HG03565 (cell line): ENCODE results near the gene CACNB2.

Experiments
- ATAC-seq: cut with Tn5 transposase; IDR thresholded peaks from one replicate; pipeline ENCODE4 v1.9.1; 2021; ENCODE audit warnings: mild to moderate bottlenecking, moderate library complexity; ENCODE audit not compliant: unreplicated experiment

Gene CACNB2

DNA sequence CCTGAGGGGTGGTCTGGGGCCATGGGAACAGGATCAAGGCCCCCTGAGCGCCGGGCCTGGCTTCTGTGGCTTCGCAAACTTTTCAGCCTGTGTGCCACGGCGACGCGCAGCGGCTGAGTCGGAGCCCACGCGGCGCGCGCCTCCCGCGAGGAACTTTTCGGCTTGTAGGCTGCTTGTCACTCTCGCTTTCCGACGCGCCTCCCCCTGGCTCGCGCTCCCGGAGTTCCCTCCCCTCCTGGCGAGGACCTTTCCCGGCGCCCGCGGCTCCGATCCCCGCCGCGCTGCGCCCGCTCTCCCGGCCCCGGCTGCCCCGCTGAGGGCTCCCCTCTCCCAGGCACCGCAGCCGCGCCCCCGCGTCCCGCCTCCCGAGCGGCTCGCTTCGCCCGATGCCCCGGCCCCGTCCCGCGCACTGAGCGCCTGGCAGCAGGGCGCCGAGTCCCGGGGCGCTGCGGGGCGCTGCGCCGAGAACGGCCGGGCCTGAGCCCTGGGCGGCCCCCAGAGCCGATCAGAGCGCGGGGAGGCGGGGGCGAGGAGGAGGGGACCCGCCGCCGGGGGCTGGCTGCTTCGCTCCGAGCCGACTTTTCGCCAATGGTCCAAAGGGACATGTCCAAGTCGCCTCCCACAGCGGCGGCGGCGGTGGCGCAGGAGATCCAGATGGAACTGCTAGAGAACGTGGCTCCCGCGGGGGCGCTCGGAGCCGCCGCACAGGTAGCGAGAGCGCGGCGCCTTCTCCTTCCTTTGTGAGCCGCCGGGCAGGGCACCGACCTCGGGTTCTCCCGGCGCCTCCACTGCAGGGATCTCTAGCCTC is at the start of gene CACNB2:
CACNB2 (plus strand) TSS at position 276 of the 808 bp plus-strand sequence.
- no peak for ATAC-seq

DNA sequence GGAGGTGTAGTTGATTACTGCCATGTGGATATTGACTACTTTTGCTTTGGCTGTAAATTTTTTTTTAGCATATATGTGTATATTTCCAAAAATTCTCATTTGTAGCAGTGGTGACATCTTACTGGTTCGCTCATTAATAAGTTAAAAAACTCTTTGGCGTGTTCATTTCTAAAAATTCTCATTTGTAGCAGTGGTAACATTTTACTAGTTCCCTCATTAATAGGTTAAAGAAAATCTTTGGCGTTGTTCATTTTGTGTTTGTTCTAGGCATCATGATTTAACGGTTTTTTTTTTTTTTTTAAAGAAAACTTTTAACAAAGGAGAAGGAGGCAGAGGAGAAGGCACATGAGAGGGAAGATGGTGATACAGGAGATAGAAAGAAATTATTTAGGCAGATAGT is 45.9 kb upstream of the CACNB2 start:
- no peak for ATAC-seq

DNA sequence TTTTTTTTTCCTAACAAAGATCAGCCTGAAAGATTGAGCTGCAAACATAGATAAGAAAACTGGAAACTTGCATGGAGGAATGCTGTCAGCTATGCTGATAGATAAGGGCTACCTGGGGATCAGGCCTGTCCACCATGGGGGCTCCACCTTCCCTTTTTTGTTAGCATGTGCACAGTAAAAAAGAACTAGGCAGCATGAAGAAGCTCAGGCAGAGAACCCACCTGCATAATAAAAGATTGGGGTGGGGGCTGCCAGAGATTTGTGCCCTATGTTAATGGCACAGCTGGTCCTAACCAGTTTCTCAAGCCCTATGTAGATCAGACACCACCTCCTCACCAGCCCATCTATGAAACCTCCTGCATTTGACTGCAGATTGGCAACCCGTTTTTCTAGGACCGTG is 45.4 kb upstream of the CACNB2 start:
- ATAC-seq, result no peak

DNA sequence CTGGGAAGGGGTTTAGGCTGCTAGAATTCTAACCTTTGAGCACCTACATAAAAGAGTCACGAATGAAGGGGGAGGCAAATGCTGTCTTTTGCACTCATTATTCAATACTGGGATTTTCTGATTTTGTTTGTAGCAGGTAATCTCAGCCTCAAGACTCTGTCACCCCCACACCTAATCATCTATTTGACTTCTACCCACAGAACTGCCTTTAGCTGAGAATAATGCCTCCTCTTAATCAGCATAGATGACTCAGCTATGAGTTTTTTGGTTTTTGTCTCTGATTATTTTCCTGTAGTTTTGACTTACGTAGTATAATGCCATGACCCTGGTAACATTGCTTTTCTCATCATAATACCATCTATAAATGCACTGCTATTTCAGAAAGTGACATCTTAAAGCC is 42.7 kb upstream of the CACNB2 start:
- no peak for ATAC-seq

DNA sequence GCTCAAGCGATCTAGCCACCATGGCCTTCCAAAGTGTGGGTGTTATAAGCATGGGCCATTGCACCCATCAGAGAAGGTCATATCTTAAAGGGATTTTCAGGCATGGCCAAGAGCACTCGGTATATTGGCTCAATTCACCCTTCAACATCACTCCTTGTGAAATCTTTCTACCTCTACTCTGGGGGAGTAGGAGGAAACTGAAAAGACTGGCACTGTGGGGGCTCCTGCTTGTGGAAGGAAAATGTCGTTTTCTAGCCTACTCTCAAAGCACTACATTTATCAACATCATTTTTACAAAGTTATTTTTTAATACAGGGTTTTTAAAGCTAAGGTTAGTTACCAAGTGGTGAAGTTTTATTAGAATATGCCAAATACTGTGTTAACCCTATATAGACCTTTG is 42.0 kb upstream of the CACNB2 start:
- ATAC-seq, result no peak

DNA sequence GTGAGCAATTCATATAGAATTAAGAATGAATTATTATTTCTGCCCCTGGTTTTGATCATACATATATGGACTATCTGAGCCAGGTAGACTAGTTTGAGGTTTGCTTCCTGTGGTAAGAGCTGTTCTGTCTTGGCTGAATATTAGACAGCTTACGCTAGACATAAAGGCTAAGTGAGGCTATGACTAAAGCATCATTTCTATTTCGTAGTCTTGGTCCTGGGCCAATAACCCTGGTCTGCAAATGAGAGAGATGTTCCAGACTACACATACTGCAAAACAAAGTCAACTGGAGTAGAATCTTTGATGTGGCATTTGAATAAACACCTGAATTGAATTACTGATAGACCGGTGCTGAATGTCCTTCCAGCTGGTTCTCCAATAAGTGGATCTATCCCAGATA is 40.8 kb upstream of the CACNB2 start:
- no peak for ATAC-seq

DNA sequence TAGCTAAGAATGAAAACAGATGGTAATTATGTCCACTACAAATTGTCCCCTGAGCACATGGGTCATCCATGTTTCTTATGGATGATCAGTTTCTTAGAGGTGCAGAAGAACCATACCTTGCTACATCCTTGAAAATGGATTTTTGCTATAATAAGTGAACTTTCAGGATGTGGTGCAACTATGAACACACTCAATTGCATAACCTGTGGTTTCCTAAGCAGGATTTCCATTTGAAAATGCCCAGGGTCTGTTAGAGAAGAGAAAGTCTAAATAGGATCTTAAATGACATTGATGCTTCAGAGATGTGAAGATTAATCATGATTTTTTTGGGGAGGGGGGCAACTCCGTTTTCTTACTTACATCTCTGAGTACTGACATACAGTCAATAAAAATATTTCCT is 39.6 kb upstream of the CACNB2 start:
- no peak for ATAC-seq

DNA sequence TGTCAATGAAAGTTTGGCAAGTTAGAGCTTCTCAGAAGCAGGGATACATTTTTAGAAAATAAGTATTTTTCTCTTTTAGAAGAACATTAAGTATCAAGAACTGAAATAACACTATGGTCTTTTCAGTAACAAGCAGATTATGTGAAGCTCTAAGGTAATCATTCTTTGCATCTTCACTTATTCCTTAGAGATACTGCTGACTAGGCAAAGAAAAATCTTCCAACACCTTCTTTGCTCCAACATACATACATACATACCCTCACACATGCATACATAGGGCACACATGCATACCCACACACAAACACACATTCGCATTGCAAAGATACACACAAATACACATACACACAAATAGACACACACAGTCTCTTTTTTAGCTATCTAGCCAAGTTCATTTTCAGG is 37.8 kb upstream of the CACNB2 start:
- ATAC-seq, result no peak

DNA sequence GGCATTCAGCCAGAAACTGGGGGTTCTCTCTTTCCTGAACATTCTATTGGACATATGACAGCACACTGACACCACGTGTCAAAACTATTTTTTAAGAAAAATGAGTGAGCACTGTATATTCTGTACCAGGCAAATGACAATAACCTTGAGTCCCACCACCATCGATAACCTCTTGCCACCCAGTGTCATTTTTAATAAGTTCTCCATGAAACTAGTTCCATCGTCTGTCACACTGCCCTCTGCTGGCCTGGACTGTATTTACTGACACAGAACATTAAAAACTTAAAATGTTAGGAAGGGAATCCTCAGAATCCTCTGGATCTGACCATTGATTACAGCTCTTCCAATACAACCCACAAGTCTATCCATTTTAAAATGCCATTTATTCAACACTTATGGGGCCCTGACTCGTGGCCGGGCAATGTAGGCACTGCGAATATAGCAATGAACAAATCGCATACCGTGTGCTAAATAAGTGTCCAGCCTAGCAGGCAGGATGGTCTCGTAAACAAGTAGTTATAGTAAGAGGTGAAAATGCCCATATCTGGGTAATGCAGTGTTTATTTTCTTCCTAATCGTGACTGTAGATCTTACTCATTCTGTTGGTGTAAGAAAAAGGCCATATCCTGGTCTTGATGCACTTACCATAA is 35.9 kb upstream of the CACNB2 start:
- ATAC-seq, result no peak

DNA sequence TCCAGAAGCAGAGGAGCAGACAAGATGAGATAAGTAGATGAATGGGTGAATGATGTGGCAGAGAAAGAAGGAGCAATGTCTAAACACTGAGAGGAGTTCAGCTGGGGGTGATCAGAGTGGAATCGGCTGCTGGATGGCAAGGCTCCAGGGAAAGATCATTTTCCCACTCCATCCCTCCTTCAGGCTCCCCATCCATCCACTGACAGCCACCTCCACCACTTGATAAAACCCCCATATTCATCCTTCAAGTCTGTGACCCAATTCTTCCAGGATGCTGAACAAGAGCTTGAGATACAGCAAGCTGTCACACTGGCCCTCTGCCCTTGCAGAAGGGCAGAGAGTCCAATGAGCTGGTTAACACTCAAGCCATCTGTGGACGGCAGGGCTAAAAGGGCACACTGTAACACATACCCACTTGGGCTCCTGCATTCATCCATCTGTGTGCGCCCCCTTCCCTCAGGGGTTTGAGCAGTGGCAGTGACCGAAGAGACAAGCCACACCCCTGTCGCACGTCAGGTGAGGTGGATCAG is 30.8 kb upstream of the CACNB2 start:
- no peak for ATAC-seq

DNA sequence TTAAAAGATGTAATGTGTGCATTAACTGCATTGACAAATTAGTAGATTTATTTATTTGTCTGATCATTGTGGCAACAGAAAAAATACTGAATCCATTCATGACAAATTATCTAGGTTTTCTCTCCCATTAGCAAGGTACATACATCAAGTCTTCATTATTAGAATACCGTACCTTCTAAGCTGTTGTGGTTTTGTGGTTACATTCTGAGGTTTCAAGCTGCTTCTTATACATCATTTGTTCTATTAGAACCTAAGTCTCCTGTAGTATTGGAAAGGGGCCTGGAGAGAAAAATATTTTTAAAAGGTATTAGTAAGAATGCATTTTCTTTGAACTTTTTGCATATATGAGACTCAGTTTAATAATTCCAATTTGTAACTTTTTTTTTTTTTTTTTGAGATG is 26.3 kb upstream of the CACNB2 start:
- ATAC-seq, result no peak

DNA sequence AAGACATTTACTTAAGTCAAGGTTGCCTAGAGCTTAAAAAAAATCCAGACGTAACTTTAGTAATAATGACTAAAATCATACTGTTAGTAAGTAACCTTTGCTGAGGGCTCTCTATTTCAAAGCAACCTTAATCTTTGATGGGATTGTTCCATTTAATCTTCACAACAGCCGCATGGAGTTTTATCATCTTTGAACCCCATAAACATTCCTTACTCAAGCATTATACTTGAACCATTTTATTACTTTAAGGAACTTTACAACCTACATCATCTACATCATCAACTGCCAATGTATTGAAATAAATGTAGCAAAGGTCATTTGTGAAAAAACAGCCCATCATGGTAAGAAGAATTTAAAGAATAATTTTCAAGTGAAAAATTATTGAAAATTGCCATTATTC is 22.9 kb upstream of the CACNB2 start:
- no peak for ATAC-seq

DNA sequence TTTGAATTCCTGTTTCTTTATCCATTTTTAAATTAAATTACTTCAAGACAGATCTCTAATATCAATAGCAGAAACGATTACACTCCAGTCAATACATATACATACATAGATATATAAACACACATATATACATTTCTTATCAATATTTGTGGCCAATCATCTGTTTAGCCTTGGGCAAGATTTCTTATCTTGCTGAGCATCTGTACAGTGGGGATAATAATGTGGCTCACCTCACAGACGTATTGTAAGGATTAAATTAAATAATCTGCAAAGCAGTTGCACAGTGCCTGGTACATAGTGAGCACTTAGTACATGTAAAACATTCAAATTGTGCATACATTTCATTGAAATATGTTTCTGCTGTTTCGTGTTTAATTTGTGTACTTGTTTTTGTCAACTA is 17.5 kb upstream of the CACNB2 start:
- no peak for ATAC-seq

DNA sequence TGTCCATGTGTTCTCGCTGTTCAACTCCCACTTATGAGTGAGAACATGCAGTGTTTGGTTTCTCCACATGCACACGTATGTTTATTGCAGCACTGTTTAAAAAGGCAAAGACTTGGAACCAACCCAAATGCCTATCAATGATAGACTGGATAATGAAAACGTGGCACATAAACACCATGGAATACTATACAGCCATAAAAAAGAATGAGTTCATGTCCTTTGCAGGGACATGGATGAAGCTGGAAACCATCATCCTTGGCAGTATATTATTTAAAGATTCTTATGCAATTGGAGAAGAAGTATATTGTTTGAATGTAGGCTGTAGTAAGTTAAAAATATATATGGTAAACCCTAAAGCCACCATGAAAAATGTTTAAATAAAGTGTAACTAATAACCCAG is 7.2 kb upstream of the CACNB2 start:
- ATAC-seq, result no peak

DNA sequence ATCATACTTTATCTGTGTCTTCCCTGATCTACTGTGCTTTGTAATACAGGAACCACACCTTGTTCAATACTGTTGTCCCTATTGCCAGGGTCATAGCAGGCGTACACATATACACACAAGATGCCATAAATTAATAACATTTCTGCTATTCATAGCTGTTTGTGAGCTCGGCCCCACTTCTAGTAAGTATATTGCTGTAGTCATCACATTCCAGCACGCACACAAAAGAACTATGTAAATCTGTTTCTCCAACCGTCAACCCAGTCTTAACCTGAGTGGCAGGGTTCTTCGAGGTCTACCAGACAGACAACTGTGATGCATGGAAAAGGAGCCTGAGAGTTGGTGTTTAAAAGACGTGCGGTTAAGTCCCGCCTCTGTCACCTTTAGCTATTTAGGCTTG is 5.7 kb upstream of the CACNB2 start:
- ATAC-seq, result no peak

DNA sequence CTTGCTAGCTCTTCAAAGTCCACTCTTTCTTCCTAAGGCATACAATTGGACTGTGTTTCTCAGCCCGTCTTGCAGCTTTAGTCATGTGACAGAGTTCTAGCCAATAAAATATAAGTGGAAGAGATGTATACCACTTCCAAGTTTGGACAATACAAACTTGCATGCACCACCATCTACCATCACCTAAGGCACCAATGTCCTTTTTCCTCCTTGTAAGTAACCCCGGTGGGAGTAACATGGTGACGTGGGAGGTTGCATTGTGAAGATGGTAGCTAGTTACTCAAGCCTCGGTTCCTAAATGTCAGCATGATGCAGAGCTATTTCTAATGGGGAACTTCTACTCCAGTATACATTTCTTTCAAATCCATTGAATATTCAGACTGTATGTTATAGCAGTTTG is 5.3 kb upstream of the CACNB2 start:
- no peak for ATAC-seq

DNA sequence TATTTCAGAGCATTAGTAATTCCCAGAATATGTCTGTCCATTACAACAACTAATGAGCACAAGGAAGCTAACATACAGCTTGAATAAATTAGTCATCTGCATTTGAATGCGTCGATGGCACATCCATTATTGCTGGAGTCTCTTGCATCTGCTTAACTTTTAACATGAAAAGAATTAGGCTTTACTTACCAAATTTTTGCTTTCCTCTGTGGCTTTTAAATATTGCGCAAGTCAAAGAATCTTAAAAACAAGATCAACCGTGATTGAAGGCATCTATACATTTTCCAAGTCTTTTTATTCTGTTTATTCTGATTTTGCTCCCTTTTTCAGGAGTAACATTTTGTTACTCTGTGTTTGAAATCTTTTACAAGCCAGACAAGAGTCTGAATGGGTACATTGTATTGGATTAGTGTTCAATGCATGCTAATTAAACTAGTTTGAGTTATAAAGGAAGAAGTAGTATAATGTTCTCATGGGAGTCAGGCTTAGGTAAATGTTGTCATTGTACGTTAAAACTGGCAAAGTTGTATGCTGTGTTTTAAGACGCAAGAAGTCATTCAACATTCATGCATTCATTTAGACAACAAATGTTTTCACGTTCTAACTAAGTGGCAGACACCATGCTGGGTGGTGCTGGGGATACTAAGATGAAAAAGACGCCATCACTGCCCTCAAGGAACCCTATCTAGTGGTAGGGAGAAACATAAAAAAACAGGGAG is 4.0 kb upstream of the CACNB2 start:
- ATAC-seq, result no peak

DNA sequence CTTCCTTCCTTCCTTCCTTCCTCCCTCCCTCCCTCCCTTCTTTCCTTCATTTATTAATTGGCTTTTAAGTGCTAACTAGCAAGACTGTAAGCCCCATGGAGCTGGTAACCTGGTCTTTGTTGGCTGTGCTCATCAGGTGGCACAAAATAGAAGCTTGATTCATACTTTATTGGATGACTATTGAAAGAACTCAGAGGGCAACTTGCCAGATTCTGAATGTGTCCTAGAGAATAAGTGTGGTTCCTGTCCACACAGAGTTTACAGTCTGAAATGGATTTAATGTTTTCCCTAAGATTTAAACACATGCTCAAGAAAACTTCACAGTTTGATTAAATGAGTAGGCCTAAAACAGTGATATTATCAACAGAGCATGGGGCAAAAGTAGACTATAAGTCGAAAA is 3.1 kb upstream of the CACNB2 start:
- no peak for ATAC-seq

DNA sequence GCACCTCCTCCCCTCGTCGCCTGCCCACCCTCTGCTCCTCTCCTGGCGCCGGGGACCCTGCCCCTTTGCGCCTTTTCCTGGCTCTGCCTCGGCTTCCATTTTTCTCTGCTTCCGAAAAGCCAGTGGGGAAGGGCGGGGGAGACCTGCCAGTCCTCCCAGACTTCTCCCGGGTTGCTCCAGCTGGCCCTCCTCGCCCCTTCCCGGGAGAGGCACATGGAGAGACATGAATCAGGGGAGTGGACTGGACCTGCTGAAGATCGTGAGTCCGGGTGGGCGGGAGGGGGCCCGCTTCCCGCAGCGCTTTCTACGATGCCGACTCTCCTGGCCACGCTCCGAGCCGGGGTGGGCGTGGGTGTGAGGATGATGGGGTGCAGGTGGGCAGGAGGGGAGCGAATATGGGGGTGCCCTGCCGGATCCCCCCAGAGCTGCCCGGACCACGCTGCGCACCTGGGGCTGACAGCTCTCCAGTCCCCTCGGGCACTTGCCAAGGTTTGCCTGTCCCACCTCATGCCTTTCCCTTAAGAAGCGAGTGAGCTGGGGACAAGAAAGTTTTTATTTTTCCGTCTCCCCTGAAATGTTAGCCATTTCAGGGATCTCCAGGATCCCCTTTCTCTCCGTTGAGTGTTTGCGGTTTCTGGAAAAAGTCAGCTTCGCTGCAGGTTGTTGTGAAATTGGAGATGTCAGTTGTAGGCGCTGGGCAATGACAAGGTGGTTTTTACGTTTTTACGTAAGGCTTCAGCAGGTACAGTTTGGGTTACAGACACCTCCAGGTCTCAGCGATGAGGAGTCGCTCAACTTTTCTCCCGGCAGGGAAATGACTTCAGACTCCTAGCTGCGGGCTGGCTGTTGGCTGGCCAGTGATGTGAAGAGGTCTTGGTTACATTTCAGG is 977 bp downstream of the CACNB2 start:
- no peak for ATAC-seq

DNA sequence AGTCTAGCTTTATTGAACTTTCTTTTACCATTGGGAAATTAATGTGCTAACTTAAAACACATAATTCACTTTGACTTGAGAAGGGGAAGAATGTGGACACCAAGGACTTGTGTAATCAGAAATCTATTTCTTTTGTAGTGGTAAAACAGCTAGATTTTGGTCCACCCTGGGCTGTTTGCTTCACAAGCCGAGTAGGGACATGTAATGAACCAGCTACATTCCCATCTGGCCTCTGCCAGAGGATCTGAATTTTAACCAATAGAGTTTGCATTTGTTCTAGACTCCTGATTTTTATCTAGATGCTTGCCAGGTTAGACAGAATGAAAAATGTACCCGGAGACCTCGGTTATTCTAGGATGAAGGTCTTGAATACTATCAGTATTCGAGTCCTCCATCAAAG is 1.9 kb downstream of the CACNB2 start:
- no peak for ATAC-seq

DNA sequence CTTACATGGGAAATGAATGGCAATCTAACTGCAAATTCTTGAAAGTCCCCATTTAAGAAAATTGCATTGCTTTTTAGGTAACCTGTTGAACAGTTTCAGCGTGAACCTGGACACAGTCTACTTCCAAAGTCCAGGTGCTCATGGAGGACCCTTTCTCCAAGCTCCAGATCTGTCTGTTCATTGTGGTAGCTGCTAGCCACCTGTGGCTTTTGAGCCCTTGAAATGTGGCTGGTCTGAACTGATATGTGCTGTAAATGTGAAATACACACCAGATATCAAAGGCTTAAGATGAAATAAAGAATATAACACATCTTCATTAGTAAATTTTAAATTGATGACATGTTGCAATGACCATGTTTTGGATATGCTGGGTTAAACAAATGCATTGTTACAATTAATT is 4.2 kb downstream of the CACNB2 start:
- no peak for ATAC-seq
